GM12878 (cell line): Measurements from ENCODE around the gene SPAAR. TPM values are rescaled to one million over a fixed set of nuclear protein-coding genes. Genes with fewer than 3 reads are reported as not detected.

Experiments
- ATAC-seq: fragments of 200-7000 bp; cut with Tn5 transposase; 3 replicates; pipeline ENCODE4 v1.9.1; 2020; ENCODE audit warnings: mild to moderate bottlenecking, moderate library complexity
- BruUV-seq: library from RNA; stranded (reverse); fragments of 400-500 nt; replicated peaks from 2 replicates; lab custom pipeline; 2021; lab: Mats Ljungman, UMichigan
- CTCF ChIA-PET: fragments of 300-600 bp; sonication (Branson Sonifier 250); formaldehyde crosslinking; extraction: SDS; loops from one replicate; lab custom pipeline; 2021; ENCODE audit warnings: inconsistent platforms; lab: Yijun Ruan, JAX
- POLR2A ChIA-PET: fragments of 350-600 bp; formaldehyde crosslinking; extraction: SDS; loops from one replicate; lab custom pipeline; 2021; ENCODE audit warnings: inconsistent platforms; lab: Charles Lee
- RAD21 ChIA-PET: fragments of 300-600 bp; sonication (Branson Sonifier 250); formaldehyde crosslinking; loops from one replicate; lab custom pipeline; 2023; ENCODE audit warnings: antibody characterized with exemption; ENCODE audit not compliant: unreplicated experiment; lab: Charles Lee
- SMC1A ChIA-PET: fragments of 300-600 bp; sonication (Branson Sonifier 250); formaldehyde crosslinking; loops from one replicate; lab custom pipeline; 2023; ENCODE audit not compliant: unreplicated experiment, uncharacterized antibody; lab: Charles Lee
- DNase-seq: peaks from one replicate; pipeline ENCODE4 v3.0.0-alpha.2; 2011; ENCODE audit warnings: low read depth, low spot score
- FAIRE-seq: peaks from 3 replicates; lab custom pipeline; 2011; peaks lifted over from hg19 to GRCh38; lab: Jason Lieb, UNC
- H2AFZ ChIP-seq: 2 replicates; pipeline ENCODE4 v1.6.0; 2011; ENCODE audit warnings: low read depth, low read length, control low read depth; ENCODE audit not compliant: control insufficient read depth
- H3K27ac ChIP-seq: 2 replicates; pipeline ENCODE4 v1.5.1; 2011; ENCODE audit warnings: control low read depth; ENCODE audit not compliant: control insufficient read depth, insufficient read depth
- H3K27me3 ChIP-seq, 2 experiments: replicated peaks in 1 of 2; 2 replicates each; pipeline versions ENCODE4 v1.6.0 to v1.6.1; 2011; ENCODE audit warnings: low read length in 1 of 2; ENCODE audit not compliant: control insufficient read depth in 2 of 2, insufficient read depth in 2 of 2
- H3K36me3 ChIP-seq, 2 experiments: 2 replicates each; pipeline ENCODE4 v1.5.1; 2011; ENCODE audit warnings: low read length in 1 of 2; ENCODE audit not compliant: control insufficient read depth in 2 of 2, insufficient read depth in 2 of 2
- H3K4me1 ChIP-seq: 2 replicates; pipeline ENCODE4 v1.6.1; 2011; ENCODE audit warnings: mild to moderate bottlenecking, low read length, moderate library complexity, mixed read lengths; ENCODE audit not compliant: control insufficient read depth, insufficient read depth
- H3K4me2 ChIP-seq: 2 replicates; pipeline ENCODE4 v1.6.0; 2011; ENCODE audit warnings: control low read depth; ENCODE audit not compliant: control insufficient read depth, insufficient read depth
- H3K4me3 ChIP-seq: fragments of 200-600 bp; sonication (generic); 2 replicates; pipeline ENCODE4 v1.5.1; 2016
- H3K79me2 ChIP-seq: 2 replicates; pipeline ENCODE4 v1.6.0; 2011; ENCODE audit warnings: low read length; ENCODE audit not compliant: control insufficient read depth, insufficient read depth
- H3K9ac ChIP-seq: 2 replicates; pipeline ENCODE4 v1.8.0; 2011; ENCODE audit warnings: low read length, control low read depth, mixed read lengths; ENCODE audit not compliant: control insufficient read depth, insufficient read depth
- H3K9me3 ChIP-seq: replicated peaks from 3 replicates; pipeline ENCODE4 v1.5.1; 2011; ENCODE audit warnings: mild to moderate bottlenecking, low read length; ENCODE audit not compliant: control insufficient read depth, insufficient read depth
- H4K20me1 ChIP-seq: 2 replicates; pipeline ENCODE4 v1.6.0; 2011; ENCODE audit not compliant: control insufficient read depth, insufficient read depth
- CHD1 ChIP-seq: IDR thresholded peaks from 2 replicates; pipeline ENCODE4 v1.6.1; 2012; ENCODE audit warnings: low read depth, low read length, improper control_type of control experiment
- HDAC2 ChIP-seq: fragments of 200-600 bp; sonication (generic); IDR thresholded peaks from 2 replicates; pipeline ENCODE4 v1.6.1; 2017
- IKZF2 ChIP-seq, 2 experiments: fragments of 450-650 bp; IDR thresholded peaks; 2 replicates each; pipeline ENCODE4 v1.6.1; 2017; ENCODE audit warnings: mild to moderate bottlenecking in 2 of 2, moderate library complexity in 2 of 2
- MTA2 ChIP-seq: fragments of 450-650 bp; IDR thresholded peaks from 2 replicates; pipeline ENCODE4 v1.6.1; 2016; ENCODE audit warnings: low read depth, mild to moderate bottlenecking, moderate library complexity
- MXI1 ChIP-seq: fragments of 150-350 bp; IDR thresholded peaks from 2 replicates; pipeline ENCODE4 v1.6.1; 2011; ENCODE audit warnings: low read depth, mild to moderate bottlenecking, inconsistent platforms, low read length, improper control_type of control experiment
- NFYB ChIP-seq: IDR thresholded peaks from 2 replicates; pipeline ENCODE4 v1.6.1; 2011; ENCODE audit warnings: low read depth, mild to moderate bottlenecking, low read length, improper control_type of control experiment, moderate library complexity; ENCODE audit not compliant: insufficient read depth
- POU2F2 ChIP-seq: IDR thresholded peaks from 3 replicates; pipeline ENCODE4 v1.6.1; 2011; ENCODE audit warnings: low read depth, mild to moderate bottlenecking, low read length, borderline replicate concordance
- RFX5 ChIP-seq: IDR thresholded peaks from 2 replicates; pipeline ENCODE4 v1.6.1; 2011; ENCODE audit warnings: low read depth, low read length, improper control_type of control experiment
- SREBF2 ChIP-seq: IDR thresholded peaks from 2 replicates; pipeline ENCODE4 v1.6.1; 2012; ENCODE audit warnings: mild to moderate bottlenecking, low read length
- TAF1 ChIP-seq: IDR thresholded peaks from 2 replicates; pipeline ENCODE4 v1.6.1; 2011; ENCODE audit warnings: mild to moderate bottlenecking, low read depth, low read length, borderline replicate concordance
- WGBS: methylation state at CpG from one replicate; pipeline ENCODE4 v1.1.6; 2016; ENCODE audit warnings: low lambda C conversion rate; ENCODE audit not compliant: insufficient replicate concordance, insufficient coverage; ENCODE audit errors: missing lambda C conversion rate; 5-methylcytosine and 5-hydroxymethylcytosine counted together
- in situ Hi-C: fragments of 300-500 bp; cut with MboI; formaldehyde crosslinking; loops from 9 replicates; pipeline ENCODE4 v1.14.3; 2018; ENCODE audit warnings: mixed read lengths
- intact Hi-C: fragments of 100-400 bp; cut with micrococcal nuclease; formaldehyde crosslinking; loops from one replicate; pipeline ENCODE4 v1.14.2; 2022; ENCODE audit not compliant: unreplicated experiment
- polyA plus RNA-seq, 11 experiments: library from polyadenylated mRNA; depleted of rRNA in 4 of 11; unstranded in 6 of 11; stranded (reverse) in 5 of 11; fragments of >200 nt; fragmentation: Nextera tagmentation in 4 of 11; fragmentation: Illumina TruSeq in 1 of 11; extraction: Ambion mirVana in 4 of 11; extraction: Trizol in 1 of 11; gene quantifications; 1 replicate in 1 of 11; 2 replicates in 10 of 11; pipeline versions ENCODE4 v1.2.1 to v1.2.3, GENCODE V29; 2011 to 2016; ENCODE audit warnings: inconsistent platforms in 2 of 11, missing spikeins in 2 of 11, low read depth in 1 of 11
- total RNA-seq, 4 experiments: library from RNA; depleted of rRNA in 3 of 4; stranded (reverse); fragments of >200 nt in 3 of 4; fragmentation: Illumina TruSeq in 1 of 4; extraction: Trizol in 1 of 4; gene quantifications; 2 replicates each; pipeline versions ENCODE4 v1.2.1 to v1.2.3, GENCODE V29; 2013 to 2021
- TF ChIP-seq, protein P1 (sequence below): fragments of 150-350 bp; IDR thresholded peaks from 2 replicates; pipeline ENCODE4 v1.6.1; 2014; ENCODE audit warnings: mild to moderate bottlenecking, low read depth, low read length
- TF ChIP-seq, protein P2 (sequence below): fragments of 450-650 bp; IDR thresholded peaks from 2 replicates; pipeline ENCODE4 v1.6.1; 2017; ENCODE audit warnings: mild to moderate bottlenecking
- TF ChIP-seq, protein P3 (sequence below): fragments of 450-650 bp; formaldehyde crosslinking; IDR thresholded peaks from 2 replicates; pipeline ENCODE4 v1.5.0; 2022; ENCODE audit warnings: mild to moderate bottlenecking, missing genetic modification characterization
- TF ChIP-seq, protein P4 (sequence below), 3 experiments: IDR thresholded peaks in 2 of 3; conservative IDR thresholded peaks in 1 of 3; 2 replicates each; pipeline ENCODE4 v1.5.1; 2011; ENCODE audit warnings: low read depth in 3 of 3, low read length in 3 of 3, mild to moderate bottlenecking in 3 of 3, control low read depth in 2 of 3, moderate library complexity in 2 of 3, inconsistent platforms in 1 of 3, mixed read lengths in 1 of 3; ENCODE audit not compliant: control insufficient read depth in 2 of 3, insufficient read depth in 1 of 3; ENCODE audit errors: extremely low read depth in 1 of 3

SPAAR gene
- total and polyA plus RNA-seq, 10 of the 15 experiments (the other 5 are each of a cell fraction or from before 2014, with no cell fraction given), result not detected

DNA sequence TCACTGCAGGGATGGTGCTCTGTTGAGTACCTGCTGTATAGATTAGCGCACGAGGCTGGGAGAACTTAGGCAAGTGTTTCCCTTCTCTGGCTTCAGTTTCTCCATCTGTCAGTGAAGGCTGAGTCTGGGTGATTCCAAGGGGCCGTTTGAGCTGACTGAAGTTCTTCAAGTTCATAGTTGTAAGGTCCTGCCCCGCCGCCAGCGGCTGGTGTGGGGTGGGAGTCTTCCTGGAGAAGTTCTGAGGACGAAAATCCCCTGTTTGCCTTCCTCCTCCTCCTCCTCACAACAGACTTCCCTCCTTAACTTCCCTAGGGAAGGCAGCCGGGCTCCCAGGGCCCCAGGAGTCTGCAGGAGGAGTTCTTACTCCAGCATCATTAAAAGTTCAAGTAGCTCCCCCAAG is 5.0 kb upstream of the SPAAR start:
- intact Hi-C loops (no loop called here), in situ Hi-C loops (no loop called here)
- Histone ChIP-seq H3K4me3 (no peak overlapping the region), H3K27me3 (peaks cover 0 to 1% of the 10 kb centered on the region in 2 experiments; a peak in 2 of 4 replicates), H3K9me3 (no peaks in the 10 kb centered on the region), H3K36me3 (no peaks in the 10 kb centered on the region), H3K9ac (no peak overlapping the region), H3K4me2 (no peak overlapping the region), H2AFZ (no peak overlapping the region), H3K27ac (no peak overlapping the region), H3K79me2 (no peaks in the 10 kb centered on the region), H3K4me1 (no peaks in the 10 kb centered on the region), H4K20me1 (no peaks in the 10 kb centered on the region)
- no peak for ATAC-seq
- 38% methylated on average over 7 of the region's 8 CpGs for WGBS
- ChIA-PET RAD21 (no interaction called here), CTCF (interaction anchor here (2.1 to 2.2 kb wide), 2 partner anchors 20 to 115 kb away, joined by 7 to 11 read pairs; no protein-coding TSS in a partner anchor), POLR2A (no interaction called here), SMC1A (interaction anchor here (1.0 kb wide), 1 partner anchor 42 kb away, joined by 5 read pairs; no protein-coding TSS in a partner anchor)
- DNase-seq, result no peak
- no peak for FAIRE-seq
- no TSS peak for BruUV-seq
- no peak for TF ChIP-seq SREBF2
- TF ChIP-seq, protein P1, sequence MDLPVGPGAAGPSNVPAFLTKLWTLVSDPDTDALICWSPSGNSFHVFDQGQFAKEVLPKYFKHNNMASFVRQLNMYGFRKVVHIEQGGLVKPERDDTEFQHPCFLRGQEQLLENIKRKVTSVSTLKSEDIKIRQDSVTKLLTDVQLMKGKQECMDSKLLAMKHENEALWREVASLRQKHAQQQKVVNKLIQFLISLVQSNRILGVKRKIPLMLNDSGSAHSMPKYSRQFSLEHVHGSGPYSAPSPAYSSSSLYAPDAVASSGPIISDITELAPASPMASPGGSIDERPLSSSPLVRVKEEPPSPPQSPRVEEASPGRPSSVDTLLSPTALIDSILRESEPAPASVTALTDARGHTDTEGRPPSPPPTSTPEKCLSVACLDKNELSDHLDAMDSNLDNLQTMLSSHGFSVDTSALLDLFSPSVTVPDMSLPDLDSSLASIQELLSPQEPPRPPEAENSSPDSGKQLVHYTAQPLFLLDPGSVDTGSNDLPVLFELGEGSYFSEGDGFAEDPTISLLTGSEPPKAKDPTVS, result no peak
- TF ChIP-seq, protein P2, sequence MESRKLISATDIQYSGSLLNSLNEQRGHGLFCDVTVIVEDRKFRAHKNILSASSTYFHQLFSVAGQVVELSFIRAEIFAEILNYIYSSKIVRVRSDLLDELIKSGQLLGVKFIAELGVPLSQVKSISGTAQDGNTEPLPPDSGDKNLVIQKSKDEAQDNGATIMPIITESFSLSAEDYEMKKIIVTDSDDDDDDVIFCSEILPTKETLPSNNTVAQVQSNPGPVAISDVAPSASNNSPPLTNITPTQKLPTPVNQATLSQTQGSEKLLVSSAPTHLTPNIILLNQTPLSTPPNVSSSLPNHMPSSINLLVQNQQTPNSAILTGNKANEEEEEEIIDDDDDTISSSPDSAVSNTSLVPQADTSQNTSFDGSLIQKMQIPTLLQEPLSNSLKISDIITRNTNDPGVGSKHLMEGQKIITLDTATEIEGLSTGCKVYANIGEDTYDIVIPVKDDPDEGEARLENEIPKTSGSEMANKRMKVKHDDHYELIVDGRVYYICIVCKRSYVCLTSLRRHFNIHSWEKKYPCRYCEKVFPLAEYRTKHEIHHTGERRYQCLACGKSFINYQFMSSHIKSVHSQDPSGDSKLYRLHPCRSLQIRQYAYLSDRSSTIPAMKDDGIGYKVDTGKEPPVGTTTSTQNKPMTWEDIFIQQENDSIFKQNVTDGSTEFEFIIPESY, result no peak
- TF ChIP-seq TAF1, result no peak
- TF ChIP-seq NFYB, result no peak
- TF ChIP-seq CHD1, result no peak
- TF ChIP-seq MTA2, result no peak
- TF ChIP-seq, protein P3, sequence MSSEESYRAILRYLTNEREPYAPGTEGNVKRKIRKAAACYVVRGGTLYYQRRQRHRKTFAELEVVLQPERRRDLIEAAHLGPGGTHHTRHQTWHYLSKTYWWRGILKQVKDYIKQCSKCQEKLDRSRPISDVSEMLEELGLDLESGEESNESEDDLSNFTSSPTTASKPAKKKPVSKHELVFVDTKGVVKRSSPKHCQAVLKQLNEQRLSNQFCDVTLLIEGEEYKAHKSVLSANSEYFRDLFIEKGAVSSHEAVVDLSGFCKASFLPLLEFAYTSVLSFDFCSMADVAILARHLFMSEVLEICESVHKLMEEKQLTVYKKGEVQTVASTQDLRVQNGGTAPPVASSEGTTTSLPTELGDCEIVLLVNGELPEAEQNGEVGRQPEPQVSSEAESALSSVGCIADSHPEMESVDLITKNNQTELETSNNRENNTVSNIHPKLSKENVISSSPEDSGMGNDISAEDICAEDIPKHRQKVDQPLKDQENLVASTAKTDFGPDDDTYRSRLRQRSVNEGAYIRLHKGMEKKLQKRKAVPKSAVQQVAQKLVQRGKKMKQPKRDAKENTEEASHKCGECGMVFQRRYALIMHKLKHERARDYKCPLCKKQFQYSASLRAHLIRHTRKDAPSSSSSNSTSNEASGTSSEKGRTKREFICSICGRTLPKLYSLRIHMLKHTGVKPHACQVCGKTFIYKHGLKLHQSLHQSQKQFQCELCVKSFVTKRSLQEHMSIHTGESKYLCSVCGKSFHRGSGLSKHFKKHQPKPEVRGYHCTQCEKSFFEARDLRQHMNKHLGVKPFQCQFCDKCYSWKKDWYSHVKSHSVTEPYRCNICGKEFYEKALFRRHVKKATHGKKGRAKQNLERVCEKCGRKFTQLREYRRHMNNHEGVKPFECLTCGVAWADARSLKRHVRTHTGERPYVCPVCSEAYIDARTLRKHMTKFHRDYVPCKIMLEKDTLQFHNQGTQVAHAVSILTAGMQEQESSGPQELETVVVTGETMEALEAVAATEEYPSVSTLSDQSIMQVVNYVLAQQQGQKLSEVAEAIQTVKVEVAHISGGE (CRISPR knock-in tag), result no peak
- no peak for TF ChIP-seq IKZF2 (IDR thresholded peaks at IDR 0.05)
- no peak for TF ChIP-seq HDAC2
- TF ChIP-seq, protein P4, sequence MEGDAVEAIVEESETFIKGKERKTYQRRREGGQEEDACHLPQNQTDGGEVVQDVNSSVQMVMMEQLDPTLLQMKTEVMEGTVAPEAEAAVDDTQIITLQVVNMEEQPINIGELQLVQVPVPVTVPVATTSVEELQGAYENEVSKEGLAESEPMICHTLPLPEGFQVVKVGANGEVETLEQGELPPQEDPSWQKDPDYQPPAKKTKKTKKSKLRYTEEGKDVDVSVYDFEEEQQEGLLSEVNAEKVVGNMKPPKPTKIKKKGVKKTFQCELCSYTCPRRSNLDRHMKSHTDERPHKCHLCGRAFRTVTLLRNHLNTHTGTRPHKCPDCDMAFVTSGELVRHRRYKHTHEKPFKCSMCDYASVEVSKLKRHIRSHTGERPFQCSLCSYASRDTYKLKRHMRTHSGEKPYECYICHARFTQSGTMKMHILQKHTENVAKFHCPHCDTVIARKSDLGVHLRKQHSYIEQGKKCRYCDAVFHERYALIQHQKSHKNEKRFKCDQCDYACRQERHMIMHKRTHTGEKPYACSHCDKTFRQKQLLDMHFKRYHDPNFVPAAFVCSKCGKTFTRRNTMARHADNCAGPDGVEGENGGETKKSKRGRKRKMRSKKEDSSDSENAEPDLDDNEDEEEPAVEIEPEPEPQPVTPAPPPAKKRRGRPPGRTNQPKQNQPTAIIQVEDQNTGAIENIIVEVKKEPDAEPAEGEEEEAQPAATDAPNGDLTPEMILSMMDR (IDR thresholded peaks at IDR 0.05 in 2 of 3, conservative IDR thresholded peaks at IDR 0.05 in 1 of 3; ENCODE audit: control insufficient read depth in 2 of 3, extremely low read depth in 1 of 3, insufficient read depth in 1 of 3, low read depth in 3 of 3, low read length in 3 of 3), result no peak
- no peak for TF ChIP-seq MXI1
- TF ChIP-seq POU2F2, result no peak
- TF ChIP-seq RFX5, result no peak
